Measurements from ENCODE around the gene ANKRD11. TPM values are rescaled to one million over a fixed set of nuclear protein-coding genes. Genes with fewer than 3 reads are reported as not detected.
A peak's percentile ranks its signal among the peaks of the same experiment; 100 is the strongest.

The ANKRD11 gene
- total RNA-seq, 1 donor from 2014 or later: 64.9 TPM

GRCh38 chr16:89351645-89352044 lies 138.7 kb downstream of the ANKRD11 start:
- ATAC-seq (ENCODE audit: poor library complexity): no peak
- DNase-seq: no peak
- intact Hi-C loops (cut with DNase I): no loop called here

DNA sequence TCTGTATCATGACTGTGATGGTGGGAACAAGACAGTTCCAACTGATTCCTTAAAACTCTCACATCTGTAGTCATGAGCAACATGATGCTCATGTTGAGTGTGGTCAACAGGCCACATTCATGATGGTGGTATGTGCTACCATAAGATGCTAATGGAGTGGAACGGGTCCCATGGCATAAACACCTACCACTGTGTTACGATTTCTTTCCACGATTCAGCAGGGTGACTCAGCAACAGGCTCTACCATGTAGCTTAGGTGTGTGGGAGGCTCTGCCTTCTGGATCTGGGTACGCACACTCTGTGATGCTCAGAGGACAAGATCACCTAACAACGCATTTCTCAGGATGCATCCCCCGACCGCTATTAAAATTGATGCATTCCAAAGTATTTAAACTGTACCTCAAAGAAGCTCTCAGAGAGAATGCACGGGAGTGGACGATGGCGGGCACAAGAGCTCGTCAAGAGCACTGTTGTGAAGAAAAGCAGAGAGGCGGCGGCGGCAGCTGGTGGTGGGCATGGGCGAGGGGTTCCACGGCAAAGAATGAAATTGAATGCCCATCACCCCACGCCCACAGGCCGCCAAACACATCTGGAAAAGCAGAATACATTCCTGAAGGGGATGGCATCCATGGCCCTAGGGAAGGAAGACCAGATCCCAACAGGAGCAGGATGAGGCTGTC lies 139.5 kb downstream of the ANKRD11 start:
- ATAC-seq (ENCODE audit: poor library complexity): no peak
- DNase-seq: no peak
- intact Hi-C loops (cut with DNase I): no loop called here

DNA sequence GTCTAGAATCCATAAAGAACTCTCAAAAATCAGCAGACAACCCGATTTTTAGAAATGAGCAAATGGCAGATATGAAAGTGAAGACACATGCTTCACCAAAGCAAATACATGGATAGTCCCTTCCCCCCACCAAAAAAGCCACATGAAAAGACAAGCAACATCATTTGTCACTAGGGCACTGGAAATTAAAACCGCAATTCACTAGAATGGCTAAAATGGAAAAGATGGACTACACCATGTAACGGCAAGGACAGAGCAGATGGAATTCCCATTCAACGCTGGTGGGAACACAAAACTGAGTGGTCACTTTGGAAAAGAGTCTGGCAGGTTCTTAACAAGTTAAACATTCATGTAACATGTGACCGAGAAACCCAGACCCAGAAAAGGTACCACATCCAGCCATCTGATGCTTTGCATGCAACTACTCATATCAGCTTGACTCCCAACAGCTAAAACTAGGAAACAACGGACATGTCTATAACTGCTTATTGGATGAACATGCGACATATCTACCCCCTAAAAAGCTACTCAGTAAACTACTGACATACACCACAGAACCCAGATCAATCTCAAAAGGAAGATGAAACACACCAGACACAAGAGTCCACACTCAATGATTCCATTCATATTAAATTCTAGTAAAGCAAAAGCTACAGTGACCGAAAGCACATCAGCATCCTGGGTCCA lies 140.3 kb downstream of the ANKRD11 start:
- ATAC-seq (ENCODE audit: poor library complexity): no peak
- intact Hi-C loops (cut with DNase I): no loop called here
- DNase-seq: no peak

DNA sequence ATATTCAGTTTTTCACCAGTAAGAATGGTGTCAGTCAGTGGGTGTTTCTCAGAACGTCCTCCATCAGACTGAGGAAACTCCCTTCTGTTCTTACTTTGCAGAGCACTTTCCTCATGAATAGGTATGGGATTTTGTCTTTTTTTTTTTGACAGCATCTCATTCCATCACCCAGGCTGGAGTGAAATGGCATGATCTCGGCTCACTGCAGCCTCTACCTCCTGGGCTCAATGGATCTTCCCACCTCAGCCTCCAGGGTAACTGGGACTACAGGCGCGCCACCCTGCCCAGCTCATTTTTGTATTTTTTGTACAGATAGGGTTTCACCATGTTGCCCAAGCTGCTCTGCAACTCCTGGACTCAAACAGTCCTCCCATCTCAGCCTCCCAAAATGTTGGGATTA lies 142.6 kb downstream of the ANKRD11 start:
- DNase-seq: no peak
- intact Hi-C loops (cut with DNase I): no loop called here
- no peak for ATAC-seq (ENCODE audit: poor library complexity)

GRCh38 chr16:89346869-89347268 lies 143.5 kb downstream of the ANKRD11 start:
- ATAC-seq (ENCODE audit: poor library complexity): no peak
- intact Hi-C loops (cut with DNase I): no loop called here

GRCh38 chr16:89345642-89346150 lies 144.7 kb downstream of the ANKRD11 start:
- ATAC-seq (ENCODE audit: poor library complexity) (no peak), DNase-seq (no peak)
- intact Hi-C loops (cut with DNase I): no loop called here

More at GRCh38 chr16:89346869-89347268, 143.5 kb downstream of the ANKRD11 start:
- no peak for DNase-seq

DNA sequence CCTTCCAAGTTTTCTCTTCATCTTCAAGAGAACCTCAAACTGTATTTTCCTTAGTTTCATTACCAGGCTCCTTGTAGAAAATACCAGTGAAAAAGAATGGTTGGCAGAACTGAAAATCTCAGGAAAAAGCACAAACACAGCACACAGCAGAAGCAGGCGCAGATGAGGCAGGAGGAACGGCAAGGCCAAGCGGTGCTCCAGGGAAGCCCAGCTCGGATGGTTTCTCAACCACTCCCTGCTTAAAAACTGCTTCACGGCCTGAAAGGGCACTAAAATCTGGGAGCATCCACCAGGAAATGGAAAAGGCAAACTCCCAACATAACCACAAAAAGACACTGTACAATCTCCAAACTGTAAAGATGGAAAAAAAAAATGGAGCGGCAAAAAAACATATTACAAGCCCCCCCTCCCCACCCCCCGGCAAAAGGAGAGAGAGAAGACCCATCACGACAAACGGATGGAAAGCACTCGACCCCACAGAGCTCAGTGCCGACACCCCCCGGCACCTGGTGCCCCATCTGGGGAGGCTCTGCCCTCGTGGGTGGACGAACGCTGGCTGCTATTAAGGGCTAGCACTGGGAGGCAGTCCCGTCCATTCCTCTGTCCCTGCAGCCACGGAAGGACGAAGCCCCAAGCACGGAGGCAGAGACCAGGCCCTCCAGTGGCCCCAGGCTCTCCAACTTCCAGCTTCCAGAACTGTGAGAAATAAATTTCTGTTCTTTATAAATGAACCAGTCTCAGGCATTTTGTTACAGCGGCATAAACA lies 145.3 kb downstream of the ANKRD11 start:
- DNase-seq: no peak
- intact Hi-C loops (cut with DNase I): no loop called here
- peak; percentile 53 for ATAC-seq (ENCODE audit: poor library complexity)

GRCh38 chr16:89344458-89344834 lies 145.9 kb downstream of the ANKRD11 start:
- ATAC-seq (ENCODE audit: poor library complexity): peak; percentile 15
- intact Hi-C loops (cut with DNase I): no loop called here
- no peak for DNase-seq

- ATAC-seq (ENCODE audit: poor library complexity): peak; percentile 45
- DNase-seq: no peak
- intact Hi-C loops (cut with DNase I): no loop called here
Observed at GRCh38 chr16:89343501-89344457, 146.6 kb downstream of the ANKRD11 start.

DNA sequence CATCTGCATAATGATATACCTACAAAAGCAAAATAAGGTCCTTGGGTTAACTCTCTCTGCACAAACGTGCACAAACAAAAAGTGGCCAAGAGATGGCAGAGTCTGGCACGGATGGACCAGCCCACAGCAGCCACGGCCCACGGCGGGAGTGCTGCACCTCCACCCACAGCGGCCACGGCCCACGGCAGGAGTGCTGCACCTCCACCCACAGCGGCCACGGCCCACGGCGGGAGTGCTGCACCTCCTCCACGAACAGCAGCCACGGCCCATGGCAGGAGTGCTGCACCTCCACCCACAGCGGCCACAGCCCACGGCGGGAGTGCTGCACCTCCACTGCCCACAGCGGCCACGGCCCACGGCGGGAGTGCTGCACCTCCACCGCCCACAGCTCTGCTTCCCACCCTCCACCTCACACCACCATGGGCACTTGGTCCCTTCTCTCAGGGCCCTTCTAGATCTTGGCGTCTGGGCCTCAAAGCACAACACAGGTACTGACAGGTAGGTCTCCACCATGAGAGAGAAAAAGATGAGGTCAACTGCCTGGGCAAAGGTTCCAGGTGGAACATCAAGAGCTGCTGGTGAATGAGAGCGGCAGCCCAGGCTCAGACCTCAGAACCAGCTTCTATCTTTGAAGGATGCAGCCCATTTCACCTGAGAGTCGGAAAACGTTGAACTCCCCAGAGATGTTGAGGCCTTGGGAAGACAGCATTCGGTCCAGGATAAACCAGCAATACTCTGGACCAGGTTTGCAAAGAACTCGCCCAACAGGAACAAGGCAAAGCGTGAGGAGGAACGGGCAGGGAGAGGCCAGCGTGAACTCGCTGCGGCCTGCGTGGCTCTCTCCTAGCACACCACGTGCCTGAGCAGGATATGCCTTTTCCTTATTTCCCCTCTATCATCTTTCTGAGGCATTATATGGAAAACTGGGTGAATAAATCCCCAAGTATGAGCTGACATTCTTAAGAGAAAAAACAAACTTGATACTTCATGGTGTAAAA lies 148.4 kb downstream of the ANKRD11 start:
- DNase-seq (no peak), ATAC-seq (ENCODE audit: poor library complexity) (no peak)
- intact Hi-C loops (cut with DNase I): no loop called here

DNA sequence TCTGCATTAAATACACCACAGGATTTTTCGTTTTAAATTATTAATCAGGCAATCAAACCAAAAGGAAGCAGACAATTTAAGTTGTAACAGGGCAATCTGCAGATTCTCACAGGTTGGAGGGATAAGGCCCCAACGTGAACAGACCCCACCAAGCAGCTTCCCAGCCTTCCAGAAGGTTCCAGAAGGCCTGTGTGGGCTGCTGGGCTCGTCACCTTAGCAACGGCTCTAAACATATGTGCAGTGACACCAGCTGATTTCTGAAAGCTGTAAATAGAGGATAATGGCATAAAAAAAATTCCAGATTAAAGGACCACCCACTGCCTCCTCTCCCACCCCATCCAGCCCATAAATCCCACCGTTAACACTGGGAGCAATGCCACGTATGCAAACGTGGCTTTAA lies 149.1 kb downstream of the ANKRD11 start:
- intact Hi-C loops (cut with DNase I): no loop called here
- ATAC-seq (ENCODE audit: poor library complexity) (no peak), DNase-seq (no peak)

GRCh38 chr16:89338863-89339262 lies 151.5 kb downstream of the ANKRD11 start:
- intact Hi-C loops (cut with DNase I): loop anchor here (5.0 to 10.0 kb wide), 2 partner anchors 153 to 216 kb away; partner anchors contain the start of gene ANKRD11

GRCh38 chr16:89337965-89338364 lies 152.4 kb downstream of the ANKRD11 start:
- intact Hi-C loops (cut with DNase I): loop anchor here (5.0 to 10.0 kb wide), 2 partner anchors 154 to 217 kb away; partner anchors contain the start of gene ANKRD11
- DNase-seq (no peak), ATAC-seq (ENCODE audit: poor library complexity) (no peak)

More at GRCh38 chr16:89338863-89339262, 151.5 kb downstream of the ANKRD11 start:
- ATAC-seq (ENCODE audit: poor library complexity) (no peak), DNase-seq (no peak)

DNA sequence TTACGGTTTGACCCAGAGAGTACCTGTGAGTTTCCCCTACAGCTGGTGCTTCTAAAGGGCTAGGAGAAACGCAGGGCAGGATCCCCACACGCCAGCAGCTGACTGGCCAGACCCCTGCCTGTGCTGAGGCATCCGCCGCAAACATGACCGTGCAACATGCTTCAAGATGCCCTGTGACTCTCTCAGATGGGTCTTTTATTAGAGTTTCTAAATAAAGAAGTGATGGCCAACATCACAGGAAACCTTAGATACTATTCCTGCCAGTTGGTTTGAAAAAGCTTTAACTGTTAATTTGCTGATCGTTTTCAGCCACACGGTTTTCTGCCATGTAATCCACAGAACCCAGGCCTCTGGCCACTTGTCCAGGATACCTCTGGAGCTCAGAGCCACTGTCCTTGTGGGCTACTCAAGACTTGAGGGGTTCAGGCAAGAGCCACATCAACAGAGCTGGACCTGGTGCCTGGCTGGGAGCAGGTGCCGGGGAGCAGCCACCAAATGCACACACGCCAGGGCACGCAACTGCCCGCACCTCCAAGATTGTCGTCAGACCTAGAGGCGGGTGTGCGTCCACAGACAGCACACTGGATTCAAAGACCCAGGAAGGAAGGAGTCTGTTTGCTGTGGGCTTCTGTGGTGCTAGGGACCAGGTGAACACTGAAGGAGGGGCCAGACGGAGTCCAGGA lies 154.4 kb downstream of the ANKRD11 start:
- intact Hi-C loops (cut with DNase I): loop anchor here (5.0 to 10.0 kb wide), 2 partner anchors 156 to 219 kb away; partner anchors contain the start of gene ANKRD11
- DNase-seq: no peak
- peak; percentile 40 for ATAC-seq (ENCODE audit: poor library complexity)

DNA sequence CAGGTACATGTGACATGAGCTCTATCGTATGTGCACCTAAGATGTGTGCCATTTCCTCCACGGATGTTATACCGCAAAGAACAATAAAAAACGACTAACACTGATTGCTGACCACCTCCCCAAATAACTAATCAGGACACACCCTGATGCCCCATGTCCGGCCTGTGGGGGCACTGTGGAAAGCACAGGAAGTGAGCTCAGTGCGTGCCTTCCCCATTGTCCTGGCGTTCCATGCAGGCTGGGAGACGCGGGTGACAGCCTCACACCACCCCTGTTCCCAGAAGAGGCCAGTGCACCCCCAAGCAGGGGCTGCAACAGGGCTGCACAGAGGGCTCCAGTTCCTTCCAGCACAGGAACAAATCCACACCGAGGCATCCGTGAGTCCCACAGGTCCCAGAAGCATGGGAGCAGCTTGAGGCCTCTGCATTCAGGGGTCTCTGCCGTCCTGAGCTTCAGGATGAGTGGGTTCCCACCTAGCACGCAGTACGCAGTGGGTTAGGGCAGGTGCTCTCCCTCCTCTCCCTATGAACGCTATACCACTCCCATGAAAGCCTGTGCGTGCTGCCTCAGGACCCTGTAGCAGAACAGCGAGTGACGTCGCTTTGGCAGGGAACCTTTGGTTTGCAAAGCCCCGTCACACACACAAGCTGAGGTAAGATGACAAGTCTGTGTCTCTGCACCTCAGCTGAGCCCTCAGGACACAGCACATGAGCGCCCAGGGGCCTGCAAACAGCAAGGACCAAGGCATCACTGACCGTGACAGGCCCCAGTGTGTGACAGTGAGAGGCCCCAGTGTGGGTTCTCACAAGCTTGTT lies 155.2 kb downstream of the ANKRD11 start:
- intact Hi-C loops (cut with DNase I): loop anchor here (5.0 to 10.0 kb wide), 3 partner anchors 157 to 220 kb away; partner anchors contain the start of genes ANKRD11 and SPG7
- ATAC-seq (ENCODE audit: poor library complexity) (peak; percentile 19), DNase-seq (no peak)

Data from Right ventricle myocardium superior (tissue), 1 donor.